Trophoblast cell (in vitro differentiated cells and primary cell): ENCODE results near the gene CFAP221.
A peak's percentile ranks its signal among the peaks of the same experiment; 100 is the strongest.

Experiments
- DNase-seq, 2 donors: peaks; one replicate each; pipeline ENCODE4 v3.0.0-alpha.2; 2016
- H2AFZ ChIP-seq: 2 replicates; pipeline ENCODE4 v1.6.1; 2013; ENCODE audit warnings: low read length, moderate library complexity, mild to moderate bottlenecking; ENCODE audit not compliant: insufficient read depth, poor library complexity
- H2AK5ac ChIP-seq: 2 replicates; pipeline ENCODE4 v1.6.1; 2013; ENCODE audit warnings: mild to moderate bottlenecking, low read length
- H2BK120ac ChIP-seq: 2 replicates; pipeline ENCODE4 v1.6.1; 2013; ENCODE audit warnings: low read length, mild to moderate bottlenecking, moderate library complexity; ENCODE audit not compliant: insufficient read depth, poor library complexity
- H2BK12ac ChIP-seq: 2 replicates; pipeline ENCODE4 v1.6.1; 2013; ENCODE audit warnings: mild to moderate bottlenecking, low read length, moderate library complexity
- H2BK5ac ChIP-seq: 2 replicates; pipeline ENCODE4 v1.6.1; 2013; ENCODE audit warnings: low read length, low read depth, moderate library complexity, mild to moderate bottlenecking; ENCODE audit not compliant: poor library complexity
- H3K14ac ChIP-seq: 2 replicates; pipeline ENCODE4 v1.6.1; 2013; ENCODE audit warnings: mild to moderate bottlenecking, low read length
- H3K18ac ChIP-seq: 2 replicates; pipeline ENCODE4 v1.6.1; 2013; ENCODE audit warnings: mild to moderate bottlenecking, low read length
- H3K23ac ChIP-seq: 2 replicates; pipeline ENCODE4 v1.6.1; 2013; ENCODE audit warnings: low read length
- H3K27ac ChIP-seq: 2 replicates; pipeline ENCODE4 v1.5.1; 2013; ENCODE audit warnings: low read depth, mild to moderate bottlenecking, inconsistent platforms, low read length, moderate library complexity
- H3K27me3 ChIP-seq: 2 replicates; pipeline ENCODE4 v1.6.1; 2013; ENCODE audit warnings: inconsistent platforms, mild to moderate bottlenecking, low read length, moderate library complexity; ENCODE audit not compliant: insufficient read depth
- H3K36me3 ChIP-seq, 2 experiments: 1 replicate in 1 of 2; 2 replicates in 1 of 2; pipeline ENCODE4 v1.6.1; 2013; ENCODE audit warnings: low read length in 2 of 2, mild to moderate bottlenecking in 2 of 2, moderate library complexity in 1 of 2; ENCODE audit not compliant: insufficient read depth in 2 of 2, control insufficient read depth in 1 of 2
- H3K4ac ChIP-seq: 2 replicates; pipeline ENCODE4 v1.6.1; 2013; ENCODE audit warnings: low read depth, mild to moderate bottlenecking, low read length, moderate library complexity
- H3K4me1 ChIP-seq, 2 experiments: 1 replicate in 1 of 2; 2 replicates in 1 of 2; pipeline ENCODE4 v1.6.1; 2013; ENCODE audit warnings: low read length in 2 of 2, mild to moderate bottlenecking in 2 of 2, moderate library complexity in 1 of 2; ENCODE audit not compliant: insufficient read depth in 2 of 2, control insufficient read depth in 1 of 2
- H3K4me2 ChIP-seq: 2 replicates; pipeline ENCODE4 v1.6.1; 2013; ENCODE audit warnings: inconsistent platforms, mild to moderate bottlenecking, low read length, moderate library complexity
- H3K4me3 ChIP-seq: 2 replicates; pipeline ENCODE4 v1.5.1; 2013; ENCODE audit warnings: mild to moderate bottlenecking, low read depth, low read length, inconsistent platforms
- H3K79me1 ChIP-seq: one replicate; pipeline ENCODE4 v1.6.1; 2013; ENCODE audit warnings: low read length
- H3K79me2 ChIP-seq: 2 replicates; pipeline ENCODE4 v1.6.1; 2013; ENCODE audit warnings: low read length, mild to moderate bottlenecking; ENCODE audit not compliant: control insufficient read depth, insufficient read depth, poor library complexity
- H3K9ac ChIP-seq: 2 replicates; pipeline ENCODE4 v1.6.1; 2013; ENCODE audit warnings: mild to moderate bottlenecking, low read length
- H3K9me3 ChIP-seq: 2 replicates; pipeline ENCODE4 v1.6.1; 2013; ENCODE audit warnings: low read depth, mild to moderate bottlenecking, control low read depth, inconsistent platforms, low read length; ENCODE audit not compliant: insufficient read depth
- H4K12ac ChIP-seq: 2 replicates; pipeline ENCODE4 v1.6.1; 2013; ENCODE audit warnings: low read depth, mild to moderate bottlenecking, low read length, moderate library complexity
- H4K8ac ChIP-seq: 2 replicates; pipeline ENCODE4 v1.6.1; 2013; ENCODE audit warnings: low read depth, mild to moderate bottlenecking, low read length, moderate library complexity
- H4K91ac ChIP-seq: one replicate; pipeline ENCODE4 v1.6.1; 2013; ENCODE audit warnings: low read depth, mild to moderate bottlenecking, low read length, moderate library complexity
- WGBS: extraction: QIAGEN DNeasy Blood & Tissue Kit; methylation state at CpG from one replicate; pipeline ENCODE4 v1.1.7; 2013; ENCODE audit warnings: missing lambda C conversion rate; ENCODE audit not compliant: insufficient read length, insufficient coverage; ENCODE audit errors: extremely low coverage; 5-methylcytosine and 5-hydroxymethylcytosine counted together

Gene CFAP221

DNA sequence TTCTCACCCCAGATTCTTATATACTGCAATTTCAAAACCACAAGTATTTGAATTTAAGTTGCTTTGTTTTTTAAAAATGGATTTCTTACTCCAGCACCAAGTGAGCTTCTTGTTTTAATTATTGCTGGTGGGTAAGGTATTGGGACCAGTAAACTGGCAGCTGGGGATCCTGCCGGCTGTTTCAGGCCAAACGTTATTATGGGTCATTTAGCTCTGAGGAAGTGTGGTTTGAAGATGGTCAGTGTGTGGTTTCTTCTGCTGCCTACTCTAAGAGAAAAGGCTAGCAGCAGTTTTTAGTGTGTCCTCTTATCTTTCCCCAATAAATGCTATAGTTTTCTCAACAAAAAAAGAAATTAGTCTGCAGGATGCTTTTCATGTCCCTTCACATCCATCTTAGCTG, 30.6 kb downstream of the CFAP221 start:
- no peak overlapping the region for H3K4me2 ChIP-seq
- no peak overlapping the region for H3K9ac ChIP-seq
- no peaks in the 10 kb centered on the region for H3K79me2 ChIP-seq
- DNase-seq = no peak
- no peak overlapping the region for H3K18ac ChIP-seq
- H2BK120ac ChIP-seq = no peak overlapping the region
- no peak overlapping the region for H2AK5ac ChIP-seq
- H3K79me1 ChIP-seq = no peaks in the 10 kb centered on the region
- no peak overlapping the region for H2BK5ac ChIP-seq
- H3K23ac ChIP-seq = no peak overlapping the region
- no peak overlapping the region for H2AFZ ChIP-seq
- no peak overlapping the region for H2BK12ac ChIP-seq
- no CpG with 5 or more reads among the region's 2 CpGs for WGBS
- H4K8ac ChIP-seq = no peak overlapping the region
- no peak overlapping the region for H4K91ac ChIP-seq
- H3K36me3 ChIP-seq = no peaks in the 10 kb centered on the region
- H3K4me1 ChIP-seq = no peaks in the 10 kb centered on the region
- H3K27me3 ChIP-seq = no peaks in the 10 kb centered on the region
- no peak overlapping the region for H4K12ac ChIP-seq
- H3K4me3 ChIP-seq = no peak overlapping the region
- H3K14ac ChIP-seq = no peak overlapping the region
- H3K4ac ChIP-seq = no peak overlapping the region
- no peaks in the 10 kb centered on the region for H3K9me3 ChIP-seq
- no peak overlapping the region for H3K27ac ChIP-seq

- H4K91ac ChIP-seq = no peak overlapping the region
- no peak overlapping the region for H2BK5ac ChIP-seq
- H4K8ac ChIP-seq = no peak overlapping the region
- H2AK5ac ChIP-seq = no peak overlapping the region
- H3K4me2 ChIP-seq = no peak overlapping the region
- H3K36me3 ChIP-seq = no peaks in the 10 kb centered on the region
- no peak overlapping the region for H3K23ac ChIP-seq
- H3K27ac ChIP-seq = no peak overlapping the region
- H3K18ac ChIP-seq = no peak overlapping the region
- H3K79me2 ChIP-seq = no peaks in the 10 kb centered on the region
- H3K9me3 ChIP-seq = no peaks in the 10 kb centered on the region
- H4K12ac ChIP-seq = no peak overlapping the region
- no peaks in the 10 kb centered on the region for H3K27me3 ChIP-seq
- no peaks in the 10 kb centered on the region for H3K4me1 ChIP-seq
- H2AFZ ChIP-seq = no peak overlapping the region
- H3K14ac ChIP-seq = no peak overlapping the region
- no CpG with 5 or more reads among the region's 1 CpG for WGBS
- no peak overlapping the region for H2BK120ac ChIP-seq
- no peak overlapping the region for H3K9ac ChIP-seq
- no peak overlapping the region for H3K4ac ChIP-seq
- no peaks in the 10 kb centered on the region for H3K79me1 ChIP-seq
- no peak overlapping the region for H3K4me3 ChIP-seq
- no peak for DNase-seq
- H2BK12ac ChIP-seq = no peak overlapping the region
Observed at GRCh38 chr2:119575439-119575838, 31.2 kb downstream of the CFAP221 start.

DNA sequence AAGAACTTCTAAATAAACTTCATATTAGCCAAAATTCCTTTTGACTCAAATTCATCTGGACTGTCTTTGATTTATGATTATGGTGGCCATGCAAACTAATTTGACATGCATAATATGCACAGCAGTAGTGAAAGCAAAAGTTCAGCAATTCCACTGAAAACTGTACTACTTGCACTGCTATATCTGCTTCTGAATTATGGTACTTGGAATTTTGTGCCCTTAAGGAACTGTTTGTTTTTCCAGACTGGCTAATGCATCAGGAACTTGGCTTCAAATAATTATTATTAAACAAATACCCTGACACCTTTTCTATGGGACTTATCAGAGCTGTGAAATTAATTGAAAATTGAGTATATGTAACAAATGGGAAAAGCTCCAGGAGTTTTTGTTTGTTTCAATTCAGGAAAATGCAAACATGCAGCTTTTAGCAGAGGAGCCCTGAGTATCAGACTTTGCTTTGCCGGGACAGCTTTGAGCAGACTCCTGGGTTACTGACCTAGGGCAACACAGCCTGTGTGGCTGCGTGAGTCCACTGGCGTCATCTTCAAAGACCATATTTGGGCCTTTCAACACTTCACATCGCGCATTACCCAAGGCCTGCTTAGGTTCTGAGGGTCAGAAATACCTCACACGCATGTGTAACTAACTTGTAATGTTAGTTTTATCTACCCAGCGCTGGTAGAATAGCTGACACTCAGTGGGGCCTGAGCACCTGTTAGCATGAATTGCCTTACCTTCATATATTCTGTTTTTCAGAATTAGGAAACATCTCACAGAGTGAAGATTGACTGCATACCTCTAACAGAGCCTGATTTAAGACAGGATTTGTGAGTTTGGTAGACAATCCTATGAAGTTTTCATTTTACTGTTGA, 35.4 kb downstream of the CFAP221 start:
- Histone ChIP-seq H2AFZ (no peak overlapping the region), H3K14ac (no peak overlapping the region), H2AK5ac (no peak overlapping the region), H4K8ac (no peak overlapping the region), H3K4me3 (no peak overlapping the region), H3K27me3 (no peaks in the 10 kb centered on the region), H3K79me2 (no peaks in the 10 kb centered on the region), H3K27ac (no peak overlapping the region), H4K91ac (no peak overlapping the region), H3K4me2 (no peak overlapping the region), H2BK12ac (no peak overlapping the region), H2BK120ac (no peak overlapping the region), H3K36me3 (no peaks in the 10 kb centered on the region), H3K4ac (no peak overlapping the region), H2BK5ac (no peak overlapping the region), H3K18ac (no peak overlapping the region), H3K4me1 (no peaks in the 10 kb centered on the region), H3K9ac (no peak overlapping the region), H3K23ac (no peak overlapping the region), H4K12ac (no peak overlapping the region), H3K79me1 (no peaks in the 10 kb centered on the region), H3K9me3 (no peaks in the 10 kb centered on the region)
- WGBS = no CpG with 5 or more reads among the region's 7 CpGs
- no peak for DNase-seq

DNA sequence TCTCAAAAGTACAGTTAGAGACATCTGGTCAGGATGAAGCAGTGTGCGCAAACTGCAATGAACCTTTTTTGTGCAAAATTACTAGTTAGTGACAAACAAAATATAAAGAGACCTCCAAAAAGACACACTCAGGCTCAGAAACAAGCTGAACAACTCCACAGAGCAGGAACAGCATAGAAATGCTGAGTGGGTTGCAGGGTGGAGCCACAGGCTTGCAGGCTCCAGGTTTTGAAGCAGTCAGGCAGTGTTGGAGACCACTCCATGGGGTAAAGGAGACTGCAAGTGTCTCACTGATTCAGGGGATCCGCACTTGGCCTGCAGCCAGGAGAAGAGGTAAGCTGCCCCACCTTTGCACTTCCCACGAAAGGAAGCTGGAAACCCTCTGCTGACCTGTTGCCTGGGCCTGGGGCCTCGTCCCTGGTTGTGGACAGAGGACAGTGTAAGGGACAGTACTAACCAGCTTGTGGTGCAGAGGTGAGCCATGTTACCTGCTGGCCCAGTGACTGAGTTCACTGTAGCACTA, 36.4 kb downstream of the CFAP221 start:
- H3K9ac ChIP-seq = peak overlapping the region; percentile 67
- no peak overlapping the region for H3K14ac ChIP-seq
- no peak overlapping the region for H3K27ac ChIP-seq
- H3K4me3 ChIP-seq = no peak overlapping the region
- no peak overlapping the region for H3K23ac ChIP-seq
- no peak overlapping the region for H2BK5ac ChIP-seq
- no peak for DNase-seq
- H4K12ac ChIP-seq = no peak overlapping the region
- no peaks in the 10 kb centered on the region for H3K79me1 ChIP-seq
- H3K36me3 ChIP-seq = no peaks in the 10 kb centered on the region
- H2AK5ac ChIP-seq = no peak overlapping the region
- WGBS = no CpG with 5 or more reads among the region's 4 CpGs
- no peak overlapping the region for H4K8ac ChIP-seq
- no peak overlapping the region for H3K4me2 ChIP-seq
- no peak overlapping the region for H3K18ac ChIP-seq
- no peak overlapping the region for H2AFZ ChIP-seq
- H3K4me1 ChIP-seq = no peaks in the 10 kb centered on the region
- no peaks in the 10 kb centered on the region for H3K9me3 ChIP-seq
- H3K79me2 ChIP-seq = no peaks in the 10 kb centered on the region
- H4K91ac ChIP-seq = no peak overlapping the region
- no peak overlapping the region for H3K4ac ChIP-seq
- no peaks in the 10 kb centered on the region for H3K27me3 ChIP-seq
- H2BK12ac ChIP-seq = no peak overlapping the region
- H2BK120ac ChIP-seq = no peak overlapping the region
